BJ (cell line): ENCODE data around the gene AOPEP. TPM values are rescaled to one million over a fixed set of nuclear protein-coding genes. Genes with fewer than 3 reads are reported as not detected.

ENCODE experiments used
- CTCF ChIA-PET: fragments of 350-600 bp; formaldehyde crosslinking; extraction: SDS; loops from one replicate; lab custom pipeline; 2021; ENCODE audit warnings: antibody characterized with exemption, inconsistent platforms; lab: Yijun Ruan, JAX
- POLR2A ChIA-PET: fragments of 300-600 bp; sonication (Branson Sonifier 250); formaldehyde crosslinking; extraction: SDS; loops from one replicate; lab custom pipeline; 2021; ENCODE audit warnings: antibody characterized with exemption; lab: Charles Lee
- DNase-seq: peaks from one replicate; pipeline ENCODE4 v3.0.0-alpha.2; 2011; ENCODE audit warnings: low read depth
- H3K27me3 ChIP-seq: 2 replicates; pipeline ENCODE4 v1.6.0; 2011; ENCODE audit warnings: low read length; ENCODE audit not compliant: control insufficient read depth, insufficient read depth
- H3K36me3 ChIP-seq: 2 replicates; pipeline ENCODE4 v1.5.1; 2011; ENCODE audit warnings: low read length; ENCODE audit not compliant: control insufficient read depth, insufficient read depth
- H3K4me3 ChIP-seq: 2 replicates; pipeline ENCODE4 v1.5.1; 2011; ENCODE audit warnings: low read depth, mild to moderate bottlenecking, control low read depth, low read length
- CTCF ChIP-seq: IDR thresholded peaks from 2 replicates; pipeline ENCODE4 v1.5.1; 2011; ENCODE audit warnings: low read depth, mild to moderate bottlenecking, control low read depth, inconsistent platforms, low read length, moderate library complexity; ENCODE audit not compliant: insufficient read depth
- polyA plus RNA-seq: library from polyadenylated mRNA; depleted of rRNA; stranded (reverse); fragments of >200 nt; gene quantifications from 2 replicates; pipeline ENCODE4 v1.2.3, GENCODE V29; 2011

The AOPEP gene
- polyA plus RNA-seq, 1 experiment: 52.1 TPM

- ChIA-PET CTCF (interaction anchor here (1.3 kb wide), 1 partner anchor 50 kb away, joined by 3 read pairs; no protein-coding TSS in a partner anchor), POLR2A (no interaction called here)
- no peak for TF ChIP-seq CTCF
- H3K4me3 ChIP-seq: no peak overlapping the region
- DNase-seq: no peak
- H3K27me3 ChIP-seq: no peaks in the 10 kb centered on the region
- H3K36me3 ChIP-seq: no peaks in the 10 kb centered on the region
Measured at GRCh38 chr9:94819161-94819687, 92.7 kb downstream of the AOPEP start.

- POLR2A ChIA-PET: no interaction called here
- Histone ChIP-seq H3K27me3 (no peaks in the 10 kb centered on the region), H3K36me3 (peaks cover 1% of the 10 kb centered on the region; the same call in 1 of the 2 replicates), H3K4me3 (no peak overlapping the region)
- CTCF ChIA-PET: no interaction called here
- no peak for TF ChIP-seq CTCF
- no peak for DNase-seq
Measured at GRCh38 chr9:94821098-94821887, 94.8 kb downstream of the AOPEP start.

DNA sequence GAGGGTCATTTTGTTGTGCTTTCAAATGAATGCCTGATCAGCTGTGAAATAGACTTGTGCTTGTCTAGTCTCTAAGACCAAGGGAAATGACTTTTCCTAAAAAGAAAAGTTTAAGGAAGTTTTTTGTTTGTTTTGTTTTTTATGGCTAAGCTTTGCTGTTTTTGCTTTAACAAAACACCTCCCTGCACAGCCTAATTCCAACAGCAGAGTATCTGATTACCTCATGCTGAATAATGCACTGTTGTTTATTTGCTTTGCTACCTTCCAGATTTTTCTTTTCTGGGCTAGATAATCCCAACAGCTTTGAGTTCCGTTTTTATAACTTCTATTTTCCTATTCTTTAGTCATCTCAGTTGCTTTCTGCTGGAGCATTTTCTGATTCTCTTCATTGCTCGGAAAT, 95.8 kb downstream of the AOPEP start:
- CTCF ChIA-PET: interaction anchor here (1.0 kb wide), 1 partner anchor 25 kb away, joined by 3 read pairs; no protein-coding TSS in a partner anchor
- Histone ChIP-seq H3K4me3 (no peak overlapping the region), H3K27me3 (no peaks in the 10 kb centered on the region), H3K36me3 (peaks cover 1% of the 10 kb centered on the region; the same call in 1 of the 2 replicates)
- no peak for DNase-seq
- POLR2A ChIA-PET: interaction anchor here (0.5 to 0.6 kb wide), 2 partner anchors 193 to 248 kb away, joined by 3 to 4 read pairs; no protein-coding TSS in a partner anchor
- TF ChIP-seq CTCF: no peak

- POLR2A ChIA-PET: no interaction called here
- no peak for DNase-seq
- TF ChIP-seq CTCF: no peak
- no peaks in the 10 kb centered on the region for H3K27me3 ChIP-seq
- H3K4me3 ChIP-seq: no peak overlapping the region
- H3K36me3 ChIP-seq: peaks cover 1% of the 10 kb centered on the region; the same call in 1 of the 2 replicates
- CTCF ChIA-PET: interaction anchor here (0.6 kb wide), 1 partner anchor 89 kb away, joined by 3 read pairs; no protein-coding TSS in a partner anchor
Measured at GRCh38 chr9:94823710-94824109, 97.2 kb downstream of the AOPEP start.

- ChIA-PET POLR2A (no interaction called here), CTCF (interaction anchor here (1.2 kb wide), 1 partner anchor 307 kb away, joined by 3 read pairs; no protein-coding TSS in a partner anchor)
- Histone ChIP-seq H3K4me3 (no peak overlapping the region), H3K36me3 (peaks cover 1% of the 10 kb centered on the region; the same call in 1 of the 2 replicates), H3K27me3 (no peaks in the 10 kb centered on the region)
- no peak for TF ChIP-seq CTCF
- no peak for DNase-seq
Measured at GRCh38 chr9:94824411-94824810, 97.9 kb downstream of the AOPEP start.
